Activated CD4-positive, CD25-positive, alpha-beta regulatory T cell treated with anti-CD3 and anti-CD28 coated beads, Interleukin-2, amount 50 U/mL, for 16 hours (primary cell): Measurements from ENCODE around the gene CRNKL1.

Source experiments
- DNase-seq: peaks from one replicate; pipeline ENCODE4 v3.0.0-alpha.2; 2020; ENCODE audit warnings: low read depth, low spot score

Gene CRNKL1

DNA sequence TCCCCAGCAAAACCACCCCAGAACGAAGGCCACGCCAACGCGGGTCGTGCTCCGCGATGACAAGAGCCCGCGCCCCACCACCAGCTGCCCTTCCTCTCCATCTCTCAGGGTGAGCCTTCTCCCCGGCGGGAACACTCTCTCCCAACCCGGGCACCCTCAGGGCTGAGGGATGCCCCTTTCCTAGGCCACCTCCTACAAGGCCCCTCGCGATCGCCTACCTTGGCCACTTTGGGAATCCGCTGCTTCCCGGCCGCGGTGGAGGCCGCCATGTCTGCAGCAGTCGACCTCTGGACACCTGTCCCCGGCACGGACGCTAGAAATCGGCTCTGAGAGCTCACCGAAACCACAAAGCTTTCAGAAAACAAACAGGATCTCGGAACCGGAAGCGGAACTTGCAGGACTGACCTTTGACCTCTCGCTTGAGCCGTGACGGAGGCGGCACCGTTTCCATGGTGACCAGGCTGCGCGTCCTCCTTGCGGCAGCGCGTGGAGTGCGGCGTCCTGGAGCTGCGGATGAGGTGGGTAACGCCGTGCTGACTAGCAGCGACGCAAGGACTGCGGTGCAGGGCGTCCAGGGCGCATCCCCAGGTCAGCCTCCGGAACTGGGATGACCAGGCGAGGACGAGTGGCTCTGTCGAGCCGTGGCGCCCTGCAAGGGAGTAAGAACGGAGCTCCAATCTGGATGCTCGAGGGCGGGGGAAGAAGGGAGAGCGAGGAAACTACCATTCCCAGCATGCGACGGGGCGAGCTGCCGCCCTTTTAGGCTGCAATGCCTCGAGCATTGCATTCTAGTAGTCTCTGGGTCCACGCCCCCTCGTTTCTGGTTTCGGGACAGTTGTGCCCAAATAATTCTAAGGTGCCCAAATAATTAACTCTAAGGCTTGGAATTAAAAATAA is at the start of gene CRNKL1, which contains the start of gene CFAP61:
TSS of gene CRNKL1 (minus strand) at position 393 of the 897 bp plus-strand sequence. CDS start at position 269, 124 bp downstream.
TSS of gene CFAP61 (plus strand) at position 459 of the 897 bp plus-strand sequence. CDS start 4,122 bp downstream, outside the sequence.
- peak; percentile 96 for DNase-seq

DNA sequence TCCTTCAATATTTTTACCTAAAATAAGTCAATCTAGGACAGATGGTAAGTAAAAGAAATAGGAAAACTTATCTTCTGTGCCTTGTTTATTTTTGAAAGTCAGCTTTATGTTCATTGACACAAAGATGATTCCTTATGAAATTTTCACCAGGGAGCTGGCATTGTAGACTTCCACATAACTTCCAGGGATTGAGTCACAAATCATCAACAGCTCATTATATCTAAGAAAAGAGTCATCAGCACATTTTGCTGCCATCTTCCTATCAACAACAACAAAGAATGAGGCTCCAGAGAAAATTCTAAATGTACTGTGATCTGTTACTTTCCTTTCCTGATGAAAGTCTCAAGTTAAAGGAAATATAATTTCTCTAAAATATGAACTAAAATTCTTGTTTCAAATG is 48.6 kb upstream of the CRNKL1 start:
- no peak for DNase-seq

DNA sequence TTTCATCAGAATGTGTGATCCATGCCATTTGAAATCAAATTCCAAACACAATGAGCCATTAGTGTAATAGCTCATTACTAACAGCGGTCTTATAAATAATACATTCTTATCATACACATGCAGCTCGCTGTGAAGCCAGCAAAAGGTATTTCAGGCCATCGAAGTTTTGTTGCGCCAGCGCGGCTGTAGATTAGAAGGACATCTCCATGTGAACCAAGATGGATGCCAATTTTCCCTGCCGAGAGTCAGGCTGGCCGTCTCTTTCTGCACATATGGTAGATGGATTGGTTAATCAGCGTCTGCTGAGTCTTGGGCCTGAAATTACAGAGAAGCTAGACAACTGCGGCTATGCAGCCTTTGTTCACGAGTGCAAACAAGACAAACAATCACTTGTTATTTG is 44.2 kb upstream of the CRNKL1 start:
- no peak for DNase-seq

- no peak for DNase-seq
Observed at GRCh38 chr20:20095114-20095872, 43.0 kb upstream of the CRNKL1 start.

DNA sequence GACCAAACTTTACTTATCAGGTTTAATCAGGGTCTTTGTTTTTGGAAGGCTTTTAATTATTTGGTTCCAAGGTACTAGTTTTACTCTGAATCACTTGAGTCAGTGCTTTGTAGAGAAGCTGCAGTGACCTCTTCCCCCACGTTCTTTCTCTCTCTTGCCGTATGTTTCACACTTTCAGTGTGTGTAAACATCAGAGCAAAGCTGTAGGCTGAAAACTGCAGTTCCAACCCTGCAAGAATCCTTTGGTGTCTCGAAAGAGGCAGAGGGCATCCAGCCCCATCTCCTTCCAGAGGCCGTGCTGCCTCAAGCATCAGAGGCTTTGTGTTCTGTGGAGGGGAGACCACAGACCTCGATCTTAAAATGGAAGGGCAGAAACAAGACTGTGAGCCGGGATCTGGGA is 42.1 kb upstream of the CRNKL1 start:
- no peak for DNase-seq

GRCh38 chr20:20092827-20093226 is 40.6 kb upstream of the CRNKL1 start:
- DNase-seq, result no peak

DNA sequence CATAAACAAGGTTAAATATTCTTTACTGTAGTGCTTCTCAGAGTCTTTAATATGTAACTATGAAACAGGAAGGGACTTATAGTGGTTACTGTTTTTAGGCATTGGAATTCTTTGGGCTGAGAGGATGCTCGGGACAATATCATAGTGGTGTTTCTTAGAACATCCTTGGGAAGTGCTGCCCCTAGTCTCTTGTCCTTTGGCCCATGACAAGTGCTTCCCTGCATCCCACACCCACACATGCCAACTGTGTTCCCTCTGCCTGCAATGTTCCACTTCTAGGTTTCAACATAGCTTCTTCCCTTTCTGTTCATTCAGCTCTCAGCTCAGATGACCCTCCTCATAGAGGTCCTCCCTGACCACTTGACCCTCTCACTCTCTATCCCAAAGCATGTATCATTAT is 37.7 kb upstream of the CRNKL1 start:
- DNase-seq, result no peak

GRCh38 chr20:20089018-20089417 is 36.8 kb upstream of the CRNKL1 start:
- no peak for DNase-seq

DNA sequence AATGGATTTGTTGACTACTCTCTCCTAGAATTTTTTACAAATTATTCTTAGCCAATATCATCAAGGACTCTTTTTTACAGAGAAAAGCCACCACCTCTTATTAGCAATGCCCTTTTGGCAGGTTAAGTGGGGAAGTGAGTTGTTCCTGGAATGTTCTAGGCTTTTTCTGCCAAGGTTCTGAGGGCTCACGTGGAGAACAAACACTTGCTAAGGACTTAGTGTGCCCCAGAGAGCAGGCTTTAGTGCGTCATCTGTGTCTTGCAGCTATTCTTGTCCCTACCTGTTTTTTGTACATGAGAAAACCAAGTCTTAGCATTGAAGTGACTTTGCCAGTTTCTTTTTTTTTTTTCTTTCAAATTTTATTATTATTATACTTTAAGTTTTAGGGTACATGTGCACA is 33.5 kb upstream of the CRNKL1 start:
- no peak for DNase-seq

DNA sequence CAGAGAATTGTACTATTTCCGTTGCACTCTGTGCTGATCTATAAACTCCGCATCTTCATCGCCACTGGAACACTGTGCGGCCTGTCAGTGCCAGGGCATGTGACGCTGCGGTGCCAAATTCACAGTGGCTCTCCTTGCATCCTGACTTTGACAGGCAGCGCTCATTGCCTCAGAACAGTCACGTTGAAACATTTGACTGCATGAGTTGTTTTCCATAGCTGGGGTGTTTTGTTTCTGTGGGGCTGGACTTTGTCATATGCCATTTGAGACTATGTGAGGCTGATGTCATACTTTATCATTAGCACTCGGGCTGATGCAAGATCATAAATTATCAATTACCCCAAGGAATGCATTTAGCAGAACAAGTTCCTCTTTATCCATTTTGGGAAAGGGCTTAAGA is 32.8 kb upstream of the CRNKL1 start:
- no peak for DNase-seq

DNA sequence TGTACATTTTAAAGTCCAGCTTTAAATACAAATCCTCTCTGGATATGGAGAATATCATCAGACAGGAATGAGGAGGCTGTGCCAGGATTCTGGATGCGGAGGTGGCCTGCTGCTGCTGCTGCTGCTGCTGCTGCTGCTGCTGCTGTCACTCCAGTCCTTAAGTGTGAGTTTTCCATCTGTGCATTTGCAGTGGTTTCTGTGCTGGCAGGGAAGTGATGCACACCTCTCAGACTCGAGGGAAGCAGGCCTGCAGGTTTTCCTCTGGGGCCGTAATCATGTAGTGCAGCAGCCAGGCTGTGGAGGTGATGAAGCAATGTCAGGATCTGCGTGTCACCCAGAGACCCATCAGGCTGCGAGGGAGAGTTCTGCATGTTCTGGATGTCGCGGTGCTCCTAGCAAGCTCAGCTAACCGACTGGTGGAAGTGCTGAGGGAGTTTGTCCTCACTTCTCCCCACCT is 32.1 kb upstream of the CRNKL1 start:
- DNase-seq, result no peak

DNA sequence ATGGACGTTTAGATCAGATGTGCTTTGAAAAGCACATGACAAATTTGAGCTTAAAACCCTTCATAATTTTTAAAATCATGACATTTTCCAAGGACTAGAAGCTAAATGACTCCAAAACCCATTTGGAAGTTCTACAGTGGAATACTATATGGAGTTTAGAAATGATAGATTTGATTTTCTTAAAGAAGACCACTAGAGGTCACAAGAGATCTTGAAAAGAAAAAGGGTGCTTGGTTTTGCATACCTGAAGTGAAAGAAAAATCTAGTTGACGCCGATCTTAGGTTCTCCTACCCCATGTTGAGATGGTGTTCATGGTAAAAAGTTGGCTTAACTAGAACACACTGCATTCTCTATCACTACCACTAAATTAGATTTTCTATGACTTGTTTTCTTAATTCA is 31.5 kb upstream of the CRNKL1 start:
- DNase-seq, result no peak

- DNase-seq, result no peak
Observed at GRCh38 chr20:20079102-20079784, 27.0 kb upstream of the CRNKL1 start.

- no peak for DNase-seq
Observed at GRCh38 chr20:20078041-20078440, 25.8 kb upstream of the CRNKL1 start.

- DNase-seq, result no peak
Observed at GRCh38 chr20:20076297-20077065, 24.2 kb upstream of the CRNKL1 start.

DNA sequence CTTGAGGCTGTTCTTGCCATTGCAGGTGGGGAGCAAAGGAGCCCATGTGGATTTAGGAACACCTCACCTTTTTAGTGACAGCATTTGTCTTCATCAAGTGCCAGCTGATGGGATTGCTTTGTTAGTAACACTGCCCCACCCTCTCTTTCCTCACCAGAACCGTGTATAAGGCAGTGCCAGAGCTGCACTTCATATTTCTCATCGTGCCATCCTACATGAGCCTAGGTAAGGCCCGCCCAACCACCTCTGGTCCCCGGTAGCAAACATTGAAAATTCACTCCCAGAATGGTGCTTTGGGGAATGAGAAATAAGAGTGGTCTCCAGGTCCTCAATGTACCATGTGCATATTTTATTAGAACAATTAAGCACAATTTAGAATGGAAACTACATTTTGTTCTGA is 22.8 kb upstream of the CRNKL1 start:
- DNase-seq, result no peak

- DNase-seq, result no peak
Observed at GRCh38 chr20:20073801-20074371, 21.6 kb upstream of the CRNKL1 start.

DNA sequence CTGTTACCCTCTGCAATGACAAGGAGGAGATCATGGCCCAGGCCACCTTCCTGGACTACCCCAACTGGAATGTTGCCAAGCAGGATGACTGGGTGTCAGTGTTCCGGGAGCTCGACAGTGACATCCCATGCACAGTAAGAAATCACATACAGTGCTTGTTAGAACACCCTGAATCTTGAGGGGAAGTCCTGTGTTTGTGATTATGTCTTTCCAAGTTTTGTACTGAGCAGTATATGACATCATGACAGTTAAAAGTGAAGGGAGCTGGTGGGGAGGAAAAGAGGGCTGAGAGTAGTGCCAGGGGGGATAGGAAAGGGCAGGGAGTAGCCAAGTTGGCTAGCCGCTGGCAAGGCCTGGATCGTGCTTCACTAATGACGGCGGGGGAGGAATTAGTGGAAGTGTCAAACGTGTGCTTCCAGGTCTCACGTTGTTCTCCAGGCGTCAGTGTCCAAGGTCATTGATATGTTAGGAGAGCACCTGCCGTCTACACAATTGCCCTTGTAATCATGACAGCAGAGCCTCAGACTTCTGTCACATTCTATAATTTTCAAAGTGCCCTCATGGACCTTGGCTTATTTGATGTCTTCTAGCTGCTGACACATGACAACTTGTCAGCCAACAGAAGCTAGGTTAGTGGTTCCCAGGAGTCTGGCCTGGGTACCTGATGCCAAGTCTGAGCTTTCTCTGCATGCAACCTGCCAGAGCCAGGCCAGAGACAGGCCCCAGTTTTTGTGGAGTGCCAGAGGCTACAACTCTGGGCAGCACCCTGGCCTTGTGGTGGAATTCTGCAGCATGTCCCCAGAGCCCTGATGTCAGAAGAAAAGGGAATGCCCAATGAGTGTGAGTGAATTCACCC is 18.8 kb upstream of the CRNKL1 start:
- DNase-seq, result no peak

DNA sequence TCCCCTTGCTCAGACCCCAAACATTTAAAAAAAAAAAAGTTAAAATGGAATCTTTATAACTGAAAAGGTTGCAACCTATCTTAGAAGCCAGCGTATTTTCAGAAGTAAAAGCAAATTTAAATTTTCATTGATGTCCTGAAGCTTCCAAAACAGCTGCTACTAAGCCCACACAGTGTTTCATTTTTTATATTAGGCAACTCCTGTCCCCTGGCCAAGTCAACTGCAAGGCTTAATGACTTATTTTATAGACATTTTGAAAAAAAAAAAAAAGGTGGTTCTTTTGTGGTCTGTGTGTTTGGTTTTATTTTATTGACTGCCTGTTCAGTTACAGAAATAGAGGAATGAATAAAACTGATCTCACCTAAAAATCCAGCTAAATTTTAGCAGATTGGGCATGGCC is 13.1 kb upstream of the CRNKL1 start:
- DNase-seq, result no peak
